Measurements from ENCODE around the gene PRMT7.

The PRMT7 gene

GRCh38 chr16:68367030-68367429, 56.2 kb downstream of the PRMT7 start:
- DNase-seq = peak; percentile 68

- DNase-seq = no peak
Measured at GRCh38 chr16:68367440-68367839, 56.6 kb downstream of the PRMT7 start.

- no peak for DNase-seq
Measured at GRCh38 chr16:68367891-68368290, 57.1 kb downstream of the PRMT7 start.

- DNase-seq = no peak
Measured at GRCh38 chr16:68368301-68368888, 57.6 kb downstream of the PRMT7 start.

- DNase-seq = no peak
Measured at GRCh38 chr16:68369168-68369567, 58.3 kb downstream of the PRMT7 start.

GRCh38 chr16:68369697-68370580, 59.1 kb downstream of the PRMT7 start:
- peak; percentile 86 for DNase-seq

GRCh38 chr16:68370581-68371275, 59.9 kb downstream of the PRMT7 start:
- no peak for DNase-seq

GRCh38 chr16:68371276-68371651, 60.4 kb downstream of the PRMT7 start:
- DNase-seq = no peak

GRCh38 chr16:68371706-68372380, 61.0 kb downstream of the PRMT7 start:
- no peak for DNase-seq

- DNase-seq = no peak
Measured at GRCh38 chr16:68372381-68372720, 61.5 kb downstream of the PRMT7 start.

GRCh38 chr16:68372806-68373205, 62.0 kb downstream of the PRMT7 start:
- DNase-seq = no peak

- DNase-seq = no peak
Measured at GRCh38 chr16:68373528-68374245, 62.9 kb downstream of the PRMT7 start.

GRCh38 chr16:68374246-68374805, 63.5 kb downstream of the PRMT7 start:
- DNase-seq = no peak

- DNase-seq = no peak
Measured at GRCh38 chr16:68374961-68375660, 64.3 kb downstream of the PRMT7 start.

GRCh38 chr16:68375801-68376536, 65.2 kb downstream of the PRMT7 start:
- DNase-seq = no peak

- no peak for DNase-seq
Measured at GRCh38 chr16:68376590-68376989, 65.8 kb downstream of the PRMT7 start.

- no peak for DNase-seq
Measured at GRCh38 chr16:68377221-68377620, 66.4 kb downstream of the PRMT7 start.

- no peak for DNase-seq
Measured at GRCh38 chr16:68377667-68378393, 67.0 kb downstream of the PRMT7 start.

GRCh38 chr16:68378436-68379415, 67.9 kb downstream of the PRMT7 start:
- DNase-seq = peak; percentile 49
